ENCODE data around the gene MLXIP. TPM values are rescaled to one million over a fixed set of nuclear protein-coding genes. Genes with fewer than 3 reads are reported as not detected.

The MLXIP gene
- total RNA-seq, 4 donors from 2014 or later = 34.0 to 70.1 (median 46.2) TPM

DNA sequence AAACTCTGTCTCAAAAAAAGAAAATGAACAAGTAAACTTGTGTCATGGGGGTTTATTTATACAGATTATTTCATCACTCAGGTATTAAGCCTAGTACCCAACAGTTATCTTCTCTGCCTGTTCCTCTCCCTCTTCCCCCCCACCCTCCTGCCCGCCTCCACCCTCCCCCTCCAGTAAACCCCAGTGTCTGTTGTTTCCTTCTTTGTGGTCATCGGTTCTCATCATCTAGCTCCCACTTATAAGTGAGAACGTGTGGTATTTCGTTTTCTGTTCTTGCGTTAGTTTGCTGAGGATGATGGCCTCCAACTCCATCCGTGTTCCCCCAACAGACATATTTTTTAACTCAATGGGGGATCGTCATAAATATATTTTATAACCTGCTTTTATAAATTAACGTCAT, 83.1 kb downstream of the MLXIP start:
- H3K9me3 ChIP-seq = no peaks in the 10 kb centered on the region
- intact Hi-C loops (cut with DNase I) = no loop called here
- no peaks in the 10 kb centered on the region for H3K27me3 ChIP-seq
- no peak for DNase-seq
- H3K4me1 ChIP-seq = no peaks in the 10 kb centered on the region
- H3K36me3 ChIP-seq = no peaks in the 10 kb centered on the region
- no peak overlapping the region for H3K4me3 ChIP-seq (replicated peaks in 1 of 3)
- 78 to 89% methylated on average over 8 of the region's 8 CpGs for WGBS, 2 donors
- TF ChIP-seq POLR2A (IDR thresholded peaks at IDR 0.05) = no peak
- TF ChIP-seq, protein P1, sequence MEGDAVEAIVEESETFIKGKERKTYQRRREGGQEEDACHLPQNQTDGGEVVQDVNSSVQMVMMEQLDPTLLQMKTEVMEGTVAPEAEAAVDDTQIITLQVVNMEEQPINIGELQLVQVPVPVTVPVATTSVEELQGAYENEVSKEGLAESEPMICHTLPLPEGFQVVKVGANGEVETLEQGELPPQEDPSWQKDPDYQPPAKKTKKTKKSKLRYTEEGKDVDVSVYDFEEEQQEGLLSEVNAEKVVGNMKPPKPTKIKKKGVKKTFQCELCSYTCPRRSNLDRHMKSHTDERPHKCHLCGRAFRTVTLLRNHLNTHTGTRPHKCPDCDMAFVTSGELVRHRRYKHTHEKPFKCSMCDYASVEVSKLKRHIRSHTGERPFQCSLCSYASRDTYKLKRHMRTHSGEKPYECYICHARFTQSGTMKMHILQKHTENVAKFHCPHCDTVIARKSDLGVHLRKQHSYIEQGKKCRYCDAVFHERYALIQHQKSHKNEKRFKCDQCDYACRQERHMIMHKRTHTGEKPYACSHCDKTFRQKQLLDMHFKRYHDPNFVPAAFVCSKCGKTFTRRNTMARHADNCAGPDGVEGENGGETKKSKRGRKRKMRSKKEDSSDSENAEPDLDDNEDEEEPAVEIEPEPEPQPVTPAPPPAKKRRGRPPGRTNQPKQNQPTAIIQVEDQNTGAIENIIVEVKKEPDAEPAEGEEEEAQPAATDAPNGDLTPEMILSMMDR (IDR thresholded peaks at IDR 0.05) = no peak
- no peak overlapping the region for H3K27ac ChIP-seq

DNA sequence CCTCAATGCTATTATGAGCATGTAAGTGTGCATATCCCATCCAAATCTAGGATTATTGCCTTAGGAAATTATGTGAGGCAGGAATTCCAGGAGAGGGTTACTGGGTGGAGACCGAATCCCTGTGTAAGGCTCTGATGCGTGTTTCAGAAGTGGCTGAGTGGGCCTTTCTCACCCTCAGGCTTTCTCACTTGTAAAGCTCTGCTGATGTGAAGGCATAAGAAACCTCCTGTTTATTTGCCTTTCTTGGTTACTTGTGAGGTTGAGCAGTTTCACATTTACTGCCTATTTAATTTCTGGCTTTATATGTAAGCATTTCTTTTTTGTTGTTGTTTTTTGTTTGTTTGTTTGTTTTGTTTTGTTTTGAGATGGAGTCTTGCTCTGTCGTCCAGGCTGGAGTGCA, 84.4 kb downstream of the MLXIP start:
- Histone ChIP-seq H3K27ac (no peak overlapping the region), H3K9me3 (no peaks in the 10 kb centered on the region), H3K27me3 (no peaks in the 10 kb centered on the region), H3K4me3 (replicated peaks in 1 of 3) (no peak overlapping the region), H3K36me3 (no peaks in the 10 kb centered on the region), H3K4me1 (no peaks in the 10 kb centered on the region)
- DNase-seq = no peak
- TF ChIP-seq, protein P1 (IDR thresholded peaks at IDR 0.05) = no peak
- no peak for TF ChIP-seq POLR2A (IDR thresholded peaks at IDR 0.05)
- WGBS, 2 donors = 78 to 83% methylated on average over 3 of the region's 3 CpGs
- intact Hi-C loops (cut with DNase I) = no loop called here

DNA sequence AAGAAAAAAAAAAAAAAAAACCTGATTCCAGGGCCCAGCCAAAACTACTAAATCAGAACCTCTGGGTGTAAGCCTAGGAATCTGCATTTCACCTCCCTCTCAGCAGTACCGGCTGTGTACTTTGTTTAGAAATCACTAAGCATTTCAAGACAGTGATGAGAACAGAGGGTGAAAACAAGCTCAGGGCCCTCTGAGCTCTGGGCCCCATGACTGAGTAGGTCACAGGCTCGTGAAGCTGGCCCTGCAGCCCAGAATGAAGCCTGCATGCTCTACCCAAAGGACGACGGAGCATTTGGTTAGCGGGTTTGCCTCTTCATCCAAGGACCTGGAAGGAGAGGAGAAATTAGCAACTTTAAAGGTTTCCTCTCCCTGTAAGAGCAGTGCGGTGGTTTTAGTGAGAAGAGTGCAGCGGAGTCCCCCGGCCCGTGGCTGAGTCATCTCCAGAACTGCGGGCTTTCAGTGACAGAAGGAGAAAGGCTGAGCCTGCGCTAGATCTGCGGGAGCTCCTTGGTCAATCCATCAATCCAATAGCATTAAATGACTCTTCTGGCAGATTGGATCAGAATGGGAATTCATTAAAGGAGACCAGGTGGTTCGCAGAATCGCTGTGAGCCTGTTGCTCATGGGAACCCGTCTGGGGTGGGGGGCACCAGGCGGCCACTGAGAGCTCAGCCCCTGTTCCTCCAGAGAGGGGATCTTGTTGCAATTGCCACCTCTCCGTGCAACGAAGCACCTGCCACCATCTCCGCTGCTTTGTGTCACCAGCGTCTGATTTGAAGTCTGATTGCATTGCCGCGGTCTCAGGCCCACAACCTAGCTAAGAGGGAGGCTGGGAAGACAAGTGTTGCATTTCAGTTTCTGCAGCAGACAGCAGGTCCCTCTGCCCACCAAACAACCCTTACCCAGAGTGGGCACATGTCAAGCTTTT, 88.1 kb downstream of the MLXIP start:
- intact Hi-C loops (cut with DNase I) = no loop called here
- H3K27me3 ChIP-seq = no peaks in the 10 kb centered on the region
- no peaks in the 10 kb centered on the region for H3K9me3 ChIP-seq
- H3K27ac ChIP-seq = no peak overlapping the region
- TF ChIP-seq, protein P1 (IDR thresholded peaks at IDR 0.05) = no peak
- TF ChIP-seq POLR2A (IDR thresholded peaks at IDR 0.05) = no peak
- H3K36me3 ChIP-seq = no peaks in the 10 kb centered on the region
- no peak overlapping the region for H3K4me3 ChIP-seq (replicated peaks in 1 of 3)
- 71 to 74% methylated on average over 22 of the region's 22 CpGs for WGBS, 2 donors
- DNase-seq = no peak
- H3K4me1 ChIP-seq = no peaks in the 10 kb centered on the region

DNA sequence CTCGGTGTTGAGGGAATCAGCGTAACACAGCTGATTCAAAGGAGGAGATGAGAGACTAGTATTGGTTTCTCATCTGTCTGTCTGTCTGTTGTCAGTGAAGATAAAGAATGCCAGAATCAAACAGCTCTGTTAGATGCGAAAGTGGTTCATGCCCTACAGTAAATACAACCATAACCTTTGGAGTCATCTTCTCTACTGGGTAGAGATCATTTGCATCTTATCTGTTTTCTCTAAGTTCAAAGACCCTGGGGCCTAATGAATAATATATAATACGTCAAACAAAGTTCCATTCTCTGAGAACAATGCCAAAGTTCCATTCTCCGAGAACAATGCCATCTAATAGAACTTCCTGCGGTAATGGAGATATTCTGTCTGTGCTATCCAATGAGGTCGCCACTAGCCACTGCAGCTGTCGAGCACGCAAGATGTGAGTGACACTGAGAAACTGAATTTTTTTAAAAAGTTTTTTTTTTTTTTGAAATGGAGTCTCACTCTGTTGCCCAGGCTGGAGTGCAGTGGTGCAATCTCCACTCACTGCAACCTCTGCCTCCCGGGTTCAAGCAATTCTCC, 88.9 kb downstream of the MLXIP start:
- H3K9me3 ChIP-seq = no peaks in the 10 kb centered on the region
- intact Hi-C loops (cut with DNase I) = no loop called here
- 87 to 88% methylated on average over 10 of the region's 10 CpGs for WGBS, 2 donors

More for the DNA sequence above, 88.9 kb downstream of the MLXIP start:
- Histone ChIP-seq H3K36me3 (no peaks in the 10 kb centered on the region), H3K4me3 (replicated peaks in 1 of 3) (no peak overlapping the region), H3K27me3 (no peaks in the 10 kb centered on the region), H3K27ac (no peak overlapping the region), H3K4me1 (no peaks in the 10 kb centered on the region)
- DNase-seq = no peak
- TF ChIP-seq, protein P1 (IDR thresholded peaks at IDR 0.05) = no peak
- TF ChIP-seq POLR2A (IDR thresholded peaks at IDR 0.05) = no peak
